Activated naive CD4-positive, alpha-beta T cell (primary cell): Measurements from ENCODE around the gene PLCL1.
A peak's percentile ranks its signal among the peaks of the same experiment; 100 is the strongest.

Source experiments
- DNase-seq, 4 experiments: peaks; one replicate each; lab custom pipeline; 2025; lab: John Stamatoyannopoulos, UW

The PLCL1 gene

DNA sequence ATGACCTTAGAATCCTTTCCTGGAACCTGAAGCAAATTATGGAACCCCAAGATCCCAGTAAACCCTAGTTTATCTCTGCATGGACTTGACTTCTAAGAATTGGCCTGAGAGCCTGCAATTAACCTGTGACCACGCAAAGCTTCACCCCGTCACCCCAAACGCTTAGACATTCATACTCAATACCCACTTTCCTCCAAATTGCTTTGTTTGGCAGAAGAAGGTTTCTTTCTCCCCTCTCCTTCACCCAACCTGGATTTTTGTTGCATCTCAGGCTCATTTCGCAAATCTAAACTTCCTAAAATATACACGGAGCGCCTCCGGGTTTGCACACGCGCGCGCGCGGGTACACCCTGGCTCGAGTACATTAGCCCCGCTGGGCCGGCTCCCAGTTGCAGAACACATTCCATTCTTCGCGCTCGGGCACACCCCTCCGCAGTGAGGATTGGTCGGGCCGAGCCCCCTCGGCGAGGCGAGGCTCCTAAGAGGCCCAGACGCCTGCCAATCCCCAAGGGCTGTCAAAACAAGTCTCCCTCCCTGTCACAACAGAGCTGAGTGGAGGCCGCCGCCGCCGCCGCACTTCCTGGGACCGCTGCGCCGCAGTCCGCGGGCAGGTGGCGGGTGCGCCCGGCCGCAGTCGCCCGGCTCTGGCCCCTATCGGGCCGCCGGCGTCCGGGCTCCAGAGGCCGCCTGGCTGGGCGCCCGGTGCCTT, at the start of gene PLCL1:
PLCL1 (plus strand) TSS at position 545 of the 709 bp plus-strand sequence.
- peak; percentile 73 to 85 (median 80) for DNase-seq

DNA sequence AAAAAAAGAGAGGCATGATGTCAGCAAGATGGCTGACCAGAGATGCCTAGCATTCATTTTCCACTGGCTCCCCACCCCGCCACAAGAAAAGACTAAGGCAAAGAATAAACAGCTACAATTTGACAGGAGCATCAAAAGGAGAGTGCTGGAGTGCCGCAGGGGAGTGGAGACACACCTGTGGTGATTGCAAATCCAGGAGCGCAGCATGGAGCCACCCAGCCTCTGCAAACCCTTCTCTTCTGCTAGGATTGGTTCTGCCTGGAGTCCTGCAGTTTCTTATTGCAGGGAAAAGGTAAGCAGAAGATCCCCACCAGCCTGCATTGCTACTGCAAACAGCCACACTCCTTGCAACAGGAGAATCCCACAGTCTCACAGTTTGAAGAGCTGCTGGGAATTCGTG, 45.4 kb upstream of the PLCL1 start:
- no peak for DNase-seq

GRCh38 chr2:197759625-197760292, 44.6 kb upstream of the PLCL1 start:
- no peak for DNase-seq

- DNase-seq: no peak
Measured at GRCh38 chr2:197760293-197760657, 44.1 kb upstream of the PLCL1 start.

GRCh38 chr2:197777823-197778407, 26.5 kb upstream of the PLCL1 start:
- no peak for DNase-seq

DNA sequence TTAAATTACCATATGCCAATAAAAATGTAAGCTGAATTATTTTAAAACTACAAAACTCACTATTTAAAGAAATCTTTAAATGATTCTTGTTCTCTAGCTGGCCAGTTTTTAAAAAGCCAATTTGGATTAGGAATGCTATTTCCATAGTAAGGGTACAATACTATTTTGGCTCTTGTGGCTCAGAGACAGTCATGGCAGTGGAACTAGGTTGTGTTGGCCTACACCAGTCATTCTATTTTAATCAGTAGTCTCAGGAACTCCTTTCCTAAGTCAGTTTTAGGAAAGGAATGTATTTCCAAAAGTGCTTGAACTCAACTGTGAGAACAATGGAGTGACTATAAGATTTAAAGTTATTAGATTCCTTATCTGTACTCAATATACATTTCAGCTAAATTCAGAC, 25.1 kb upstream of the PLCL1 start:
- no peak for DNase-seq

DNA sequence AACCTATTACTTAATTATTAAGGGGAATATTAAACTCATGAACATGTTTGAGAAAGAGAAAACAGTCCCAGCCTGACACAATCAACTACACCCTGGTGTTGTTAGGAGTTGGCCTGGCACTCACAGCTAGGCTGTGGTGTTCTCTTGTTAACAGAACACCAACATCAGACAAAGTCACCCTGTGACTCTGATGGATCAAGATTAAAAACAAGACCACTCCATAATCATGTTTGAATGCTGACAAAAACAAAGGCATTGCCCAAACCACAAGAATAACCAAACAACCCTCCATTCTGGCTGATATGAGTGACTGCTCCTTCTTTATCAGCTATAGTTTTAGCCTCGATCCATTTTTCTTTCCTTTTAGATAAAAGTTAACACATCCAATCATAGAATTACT, 22.3 kb upstream of the PLCL1 start:
- DNase-seq: no peak

DNA sequence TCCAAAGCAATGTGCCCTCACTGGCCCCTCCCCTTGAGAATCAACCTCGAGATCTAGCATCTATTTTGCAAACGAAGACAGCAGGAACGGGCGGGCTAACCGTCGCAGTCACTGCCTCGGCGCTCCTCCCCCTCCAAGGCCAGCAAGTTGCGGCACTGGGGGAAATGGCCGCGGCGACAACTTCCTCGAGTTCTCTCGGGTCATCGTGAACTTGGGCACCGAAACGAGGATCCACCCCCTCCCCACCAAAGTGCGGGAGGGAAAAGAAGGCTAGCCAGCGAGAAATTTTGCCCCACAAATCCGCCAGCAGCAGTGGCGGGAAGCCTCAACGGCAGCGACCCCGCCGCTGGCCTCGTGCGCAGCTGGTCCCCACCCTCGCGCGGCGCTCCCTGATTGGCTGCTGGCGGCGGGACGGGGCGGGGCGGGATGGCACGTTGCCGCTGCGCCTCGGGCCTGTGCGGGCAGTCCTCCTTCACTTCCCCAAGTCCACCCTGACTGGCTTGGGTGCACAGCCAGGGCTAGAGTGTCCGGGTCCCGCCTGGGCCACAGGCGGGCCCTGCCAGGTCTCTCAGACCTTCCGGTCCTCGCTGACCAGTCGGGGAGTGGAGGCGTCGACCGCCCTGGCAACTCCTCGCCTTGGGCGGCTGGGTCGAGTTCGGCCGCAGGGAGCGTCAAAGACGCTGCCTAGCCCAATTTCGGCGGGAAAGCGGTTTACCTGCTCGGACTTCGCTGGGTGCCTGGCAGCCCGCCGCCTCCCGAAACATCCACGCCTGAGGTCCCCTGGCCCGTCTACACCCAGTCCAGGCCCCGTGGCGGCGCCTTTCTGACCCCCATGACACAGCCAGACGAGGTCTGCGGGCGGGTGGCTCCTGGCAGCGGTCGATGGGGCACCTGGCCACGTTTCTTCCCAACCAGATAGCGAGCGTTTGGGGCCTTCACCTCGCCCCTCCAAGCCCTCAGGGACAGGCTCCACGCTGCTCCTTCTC, 19.1 kb upstream of the PLCL1 start, which contains the start of gene BOLL:
BOLL (minus strand) TSS at position 364 of the 986 bp plus-strand sequence. CDS start 3,469 bp downstream, outside the sequence.
- no peak for DNase-seq

- DNase-seq: peak; percentile 13 to 46 (median 28)
Measured at GRCh38 chr2:197786010-197786877, 18.1 kb upstream of the PLCL1 start.

DNA sequence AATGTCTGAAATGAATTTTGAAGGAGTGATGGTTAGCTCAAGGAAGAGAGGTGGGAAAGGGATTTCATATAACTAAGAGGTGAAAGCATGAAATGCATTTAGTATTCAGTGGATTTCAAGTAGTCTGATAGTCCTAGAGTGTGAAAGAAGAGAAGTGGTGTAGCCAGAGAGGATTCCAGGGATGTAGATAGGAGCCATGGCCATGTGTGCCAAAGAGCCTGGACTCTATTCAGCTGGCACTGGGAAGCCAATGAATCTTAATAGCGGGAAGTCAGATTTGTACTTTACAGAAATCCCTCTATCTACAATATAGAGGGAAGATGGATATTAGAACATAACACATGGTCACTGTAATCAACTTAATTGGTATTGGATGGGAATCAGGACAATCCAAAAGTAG, 10.9 kb upstream of the PLCL1 start:
- no peak for DNase-seq

DNA sequence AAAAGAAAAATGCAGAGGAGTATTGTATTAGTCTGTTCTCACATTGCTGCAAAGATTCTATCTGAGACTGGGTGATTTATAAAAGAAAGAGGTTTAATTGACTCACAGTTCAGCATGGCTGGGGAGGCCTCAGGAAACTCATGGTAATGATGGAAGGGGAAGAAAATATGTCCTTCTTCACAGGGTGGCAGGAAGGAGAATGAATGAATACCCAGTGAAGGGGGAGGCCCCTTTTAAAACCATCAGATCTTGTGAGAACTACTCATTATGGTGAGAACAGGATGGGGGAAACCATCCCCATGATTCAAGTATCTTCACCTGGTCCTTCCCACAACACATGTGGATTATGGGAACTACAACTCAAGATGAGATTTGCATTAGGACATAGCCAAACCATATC, 9.1 kb upstream of the PLCL1 start:
- DNase-seq: no peak

GRCh38 chr2:197798187-197798586, 6.2 kb upstream of the PLCL1 start:
- DNase-seq: no peak

GRCh38 chr2:197799068-197799467, 5.3 kb upstream of the PLCL1 start:
- DNase-seq: no peak

GRCh38 chr2:197800091-197800490, 4.3 kb upstream of the PLCL1 start:
- no peak for DNase-seq

- no peak for DNase-seq
Measured at GRCh38 chr2:197801033-197801432, 3.4 kb upstream of the PLCL1 start.

- no peak for DNase-seq
Measured at GRCh38 chr2:197803033-197803444, 1.4 kb upstream of the PLCL1 start.

DNA sequence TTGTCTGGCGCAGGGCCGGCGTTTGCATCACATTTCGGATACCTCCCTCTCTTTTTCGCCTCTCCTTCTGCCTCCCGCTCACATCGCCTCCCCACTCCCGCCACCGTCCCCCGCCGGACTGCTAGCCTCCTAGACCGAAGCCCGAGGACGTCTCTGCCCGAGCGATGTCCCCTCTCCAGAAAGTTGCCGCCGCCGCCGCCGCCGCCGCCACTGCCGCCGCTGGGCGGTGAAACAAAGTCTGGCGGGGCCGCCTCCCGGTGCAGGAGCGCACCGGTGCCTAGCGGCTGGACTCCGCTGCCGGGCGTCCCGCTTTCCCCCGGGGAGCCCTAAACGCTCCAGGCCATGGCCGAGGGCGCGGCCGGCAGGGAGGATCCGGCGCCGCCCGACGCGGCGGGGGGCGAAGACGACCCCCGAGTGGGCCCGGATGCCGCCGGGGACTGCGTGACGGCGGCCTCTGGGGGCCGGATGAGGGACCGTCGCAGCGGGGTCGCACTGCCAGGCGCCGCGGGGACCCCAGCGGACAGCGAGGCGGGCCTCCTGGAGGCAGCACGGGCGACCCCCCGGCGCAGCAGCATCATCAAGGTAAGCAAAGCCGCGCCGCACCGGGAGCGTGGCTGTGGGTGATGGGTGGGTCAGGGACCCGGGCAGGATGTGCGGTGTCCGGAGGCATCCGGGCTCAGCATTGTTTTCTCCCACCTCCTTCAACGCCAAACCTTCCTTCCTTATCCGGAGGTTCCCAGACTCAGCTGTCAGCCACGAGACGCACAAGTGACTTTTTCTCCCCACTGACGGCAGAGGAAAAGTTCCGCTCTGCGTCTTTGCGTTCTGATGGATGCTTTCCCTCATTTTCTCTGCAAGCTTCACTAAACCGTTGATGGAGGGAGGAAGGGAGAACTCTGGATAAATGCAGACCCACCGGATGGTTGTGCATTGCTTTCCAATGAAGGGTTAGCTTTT, 643 bp downstream of the PLCL1 start:
- peak; percentile 12 to 34 (median 20) for DNase-seq

DNA sequence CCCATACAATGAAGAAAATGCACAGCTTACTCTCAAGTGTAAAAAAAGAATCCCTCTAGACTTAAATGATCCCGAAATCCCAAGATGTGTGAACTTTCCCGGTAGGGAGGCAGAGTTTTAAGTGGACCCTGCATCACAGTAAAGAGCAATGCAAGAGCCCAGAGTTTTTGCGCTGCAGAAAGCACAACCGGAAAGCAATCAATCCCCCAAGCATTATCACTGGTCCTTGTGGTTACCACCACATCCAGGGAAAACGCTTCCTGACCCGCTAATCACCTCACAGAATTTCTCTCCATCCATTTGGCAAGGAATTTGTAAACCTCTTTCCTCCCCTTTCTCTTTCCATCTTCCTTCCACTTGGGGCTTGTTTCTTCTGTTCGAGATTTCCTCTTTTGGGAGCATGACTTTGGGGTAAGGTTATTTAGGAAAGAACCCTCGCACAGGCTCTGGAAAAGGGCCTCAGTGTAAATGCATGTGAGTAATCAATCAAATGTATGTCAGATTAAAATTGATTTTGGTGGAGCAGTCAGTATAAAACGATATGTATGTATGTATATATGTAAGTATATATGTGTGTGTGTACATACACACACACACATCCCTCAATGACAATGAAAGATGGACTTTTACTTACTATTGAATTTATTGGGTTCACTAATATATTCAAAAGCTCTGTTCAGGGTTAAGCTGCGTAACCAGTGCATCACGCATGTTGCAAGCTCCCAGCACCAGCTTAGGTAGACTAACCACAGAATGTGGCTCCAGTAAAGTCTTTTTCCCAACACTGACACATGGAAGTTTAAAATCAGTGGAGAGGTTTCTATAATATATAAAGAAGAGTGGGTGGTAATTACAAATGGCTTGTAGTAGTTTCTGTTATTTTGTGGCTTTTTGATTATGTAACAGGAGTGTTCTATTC, 1.6 kb downstream of the PLCL1 start:
- no peak for DNase-seq

GRCh38 chr2:197809064-197809463, 4.7 kb downstream of the PLCL1 start:
- no peak for DNase-seq
